Mesenchymal stem cell (in vitro differentiated cells and primary cell): Measurements from ENCODE around the gene APCDD1.

Experiments used
- DNase-seq: peaks from one replicate; pipeline ENCODE4 v3.0.0-alpha.2; 2013
- H2AFZ ChIP-seq: one replicate; pipeline ENCODE4 v1.6.1; 2013; ENCODE audit warnings: low read depth, mild to moderate bottlenecking, control low read depth, inconsistent platforms, low read length, moderate library complexity
- H2AK5ac ChIP-seq: 2 replicates; pipeline ENCODE4 v1.6.1; 2013; ENCODE audit warnings: low read length, moderate library complexity, mild to moderate bottlenecking, inconsistent platforms; ENCODE audit not compliant: severe bottlenecking
- H2BK120ac ChIP-seq: one replicate; pipeline ENCODE4 v1.6.1; 2013; ENCODE audit warnings: low read depth, mild to moderate bottlenecking, inconsistent platforms, low read length, moderate library complexity
- H2BK12ac ChIP-seq, 2 experiments: one replicate each; pipeline ENCODE4 v1.6.1; 2013; ENCODE audit warnings: inconsistent platforms in 2 of 2, low read length in 2 of 2, mild to moderate bottlenecking in 2 of 2, moderate library complexity in 2 of 2, control low read depth in 1 of 2
- H2BK15ac ChIP-seq: one replicate; pipeline ENCODE4 v1.6.1; 2013; ENCODE audit warnings: mild to moderate bottlenecking, low read depth, inconsistent platforms; ENCODE audit not compliant: poor library complexity, severe bottlenecking
- H2BK5ac ChIP-seq: 2 replicates; pipeline ENCODE4 v1.6.1; 2013; ENCODE audit warnings: low read depth, mild to moderate bottlenecking, low read length, control low read depth, inconsistent platforms; ENCODE audit not compliant: poor library complexity, severe bottlenecking
- H3K14ac ChIP-seq, 2 experiments: one replicate each; pipeline ENCODE4 v1.6.1; 2013; ENCODE audit warnings: inconsistent platforms in 2 of 2, low read length in 2 of 2, control low read depth in 1 of 2, mild to moderate bottlenecking in 1 of 2, moderate library complexity in 1 of 2
- H3K18ac ChIP-seq, 2 experiments: one replicate each; pipeline ENCODE4 v1.6.1; 2013; ENCODE audit warnings: inconsistent platforms in 2 of 2, low read length in 2 of 2, control low read depth in 1 of 2, low read depth in 1 of 2, mild to moderate bottlenecking in 1 of 2
- H3K23ac ChIP-seq, 2 experiments: one replicate each; pipeline ENCODE4 v1.6.1; 2013; ENCODE audit warnings: inconsistent platforms in 2 of 2, low read length in 2 of 2, mild to moderate bottlenecking in 2 of 2, moderate library complexity in 2 of 2, control low read depth in 1 of 2
- H3K27ac ChIP-seq: 2 replicates; pipeline ENCODE4 v1.5.1; 2013; ENCODE audit warnings: mild to moderate bottlenecking, moderate library complexity, low read length, control low read depth, inconsistent platforms; ENCODE audit not compliant: poor library complexity, severe bottlenecking
- H3K27me3 ChIP-seq, 2 experiments: 2 replicates each; pipeline versions ENCODE4 v1.6.1 to v1.7.0; 2013; ENCODE audit warnings: low read length in 2 of 2, mild to moderate bottlenecking in 2 of 2, moderate library complexity in 2 of 2, control low read depth in 1 of 2, inconsistent platforms in 1 of 2; ENCODE audit not compliant: control insufficient read depth in 1 of 2, insufficient read depth in 1 of 2
- H3K36me3 ChIP-seq, 2 experiments: 2 replicates each; pipeline versions ENCODE4 v1.6.1 to v1.7.0; 2013; ENCODE audit warnings: low read length in 2 of 2, control low read depth in 1 of 2, inconsistent platforms in 1 of 2, low read depth in 1 of 2, mild to moderate bottlenecking in 1 of 2; ENCODE audit not compliant: insufficient read depth in 2 of 2, control insufficient read depth in 1 of 2
- H3K4ac ChIP-seq, 2 experiments: one replicate each; pipeline ENCODE4 v1.6.1; 2013; ENCODE audit warnings: inconsistent platforms in 2 of 2, low read length in 2 of 2, mild to moderate bottlenecking in 2 of 2, moderate library complexity in 2 of 2, control low read depth in 1 of 2, low read depth in 1 of 2
- H3K4me1 ChIP-seq: 2 replicates; pipeline ENCODE4 v1.6.1; 2013; ENCODE audit warnings: low read depth, low read length, control low read depth; ENCODE audit not compliant: control insufficient read depth, insufficient read depth
- H3K4me2 ChIP-seq: 2 replicates; pipeline ENCODE4 v1.6.1; 2013; ENCODE audit warnings: low read length, mild to moderate bottlenecking, inconsistent platforms; ENCODE audit not compliant: poor library complexity, severe bottlenecking
- H3K4me3 ChIP-seq, 2 experiments: 2 replicates each; pipeline versions ENCODE4 v1.5.1 to v1.7.0; 2013; ENCODE audit warnings: low read length in 2 of 2, mild to moderate bottlenecking in 2 of 2, control low read depth in 1 of 2, low read depth in 1 of 2; ENCODE audit not compliant: insufficient read depth in 1 of 2
- H3K79me1 ChIP-seq: replicated peaks from 2 replicates; pipeline ENCODE4 v1.6.1; 2013; ENCODE audit warnings: mild to moderate bottlenecking, control low read depth, low read length, inconsistent platforms; ENCODE audit not compliant: poor library complexity, severe bottlenecking
- H3K9ac ChIP-seq: 2 replicates; pipeline ENCODE4 v1.7.0; 2013; ENCODE audit warnings: mild to moderate bottlenecking, low read length, moderate library complexity
- H3K9me3 ChIP-seq: 2 replicates; pipeline ENCODE4 v1.7.0; 2013; ENCODE audit warnings: mild to moderate bottlenecking, low read length; ENCODE audit not compliant: control insufficient read depth
- H4K8ac ChIP-seq: one replicate; pipeline ENCODE4 v1.6.1; 2013; ENCODE audit warnings: inconsistent platforms, mild to moderate bottlenecking, low read length, moderate library complexity
- H4K91ac ChIP-seq: one replicate; pipeline ENCODE4 v1.6.1; 2013; ENCODE audit warnings: mild to moderate bottlenecking, low read length, inconsistent platforms
- WGBS: methylation state at CpG from one replicate; pipeline ENCODE4 v1.1.7; 2013; ENCODE audit warnings: mixed read lengths; 5-methylcytosine and 5-hydroxymethylcytosine counted together

Gene APCDD1

DNA sequence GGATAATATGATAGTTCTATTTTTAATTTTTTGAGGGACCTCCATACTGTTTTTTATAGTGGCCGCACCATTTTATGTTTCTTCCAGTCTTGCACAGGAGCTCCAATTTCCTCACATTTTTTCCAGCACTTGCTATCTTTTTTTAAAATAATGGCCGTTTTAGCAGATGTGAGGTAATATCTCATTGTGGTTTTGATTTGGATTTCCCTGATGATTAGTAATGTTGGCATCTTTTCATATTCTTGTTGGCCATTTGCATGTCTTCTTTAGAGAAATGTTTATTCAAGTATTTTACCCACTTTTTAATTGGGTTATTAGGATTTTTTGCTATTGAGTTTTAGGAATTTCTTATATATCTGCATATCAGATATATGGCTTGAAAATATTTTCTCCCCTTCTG is 41.5 kb downstream of the APCDD1 start:
- Histone ChIP-seq H3K14ac (no peak overlapping the region), H4K91ac (no peak overlapping the region), H2BK15ac (no peak overlapping the region), H2AK5ac (no peak overlapping the region), H3K4me2 (no peak overlapping the region), H2BK12ac (no peak overlapping the region), H3K23ac (no peak overlapping the region), H3K27ac (no peak overlapping the region), H3K27me3 (peaks cover 0 to 7% of the 10 kb centered on the region in 2 experiments), H3K4me3 (no peak overlapping the region), H3K36me3 (no peaks in the 10 kb centered on the region), H3K4ac (no peak overlapping the region), H3K18ac (no peak overlapping the region), H4K8ac (no peak overlapping the region), H2BK5ac (no peak overlapping the region), H3K9me3 (no peaks in the 10 kb centered on the region), H2AFZ (no peak overlapping the region), H3K4me1 (no peaks in the 10 kb centered on the region), H2BK120ac (no peak overlapping the region), H3K9ac (no peak overlapping the region), H3K79me1 (no peaks in the 10 kb centered on the region)
- DNase-seq = no peak
- no CpG with 5 or more reads among the region's 2 CpGs for WGBS

DNA sequence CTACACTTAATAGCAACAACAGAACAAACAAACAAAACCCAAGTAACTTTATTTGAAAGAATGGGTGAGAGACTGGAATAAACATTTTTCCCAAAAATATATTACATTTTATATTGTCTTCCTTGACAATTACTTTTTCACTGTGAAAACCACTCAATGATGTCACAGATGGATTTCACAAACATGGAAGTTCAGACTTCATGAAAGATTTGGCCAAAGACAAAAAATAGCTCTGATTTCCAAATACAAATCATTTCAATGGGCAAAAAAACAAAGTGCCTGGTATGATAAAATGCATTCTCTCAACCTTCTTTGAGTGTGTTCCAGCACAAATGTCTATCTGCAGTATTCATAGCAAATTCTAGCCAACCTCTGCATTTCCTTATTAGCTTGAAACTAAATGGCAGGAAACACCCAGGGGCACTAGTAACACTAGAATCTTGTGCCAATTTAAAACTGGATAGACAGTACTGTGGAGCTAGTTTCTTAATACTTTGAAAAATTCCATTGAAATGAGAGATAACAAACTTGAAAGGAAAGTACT is 42.8 kb downstream of the APCDD1 start:
- Histone ChIP-seq H3K18ac (no peak overlapping the region), H3K23ac (no peak overlapping the region), H2BK15ac (no peak overlapping the region), H2BK12ac (no peak overlapping the region), H3K79me1 (no peaks in the 10 kb centered on the region), H3K14ac (no peak overlapping the region), H3K4ac (no peak overlapping the region), H3K4me2 (no peak overlapping the region), H3K27ac (no peak overlapping the region), H3K27me3 (peaks cover 0 to 4% of the 10 kb centered on the region in 2 experiments), H4K8ac (no peak overlapping the region), H2BK120ac (no peak overlapping the region), H2AFZ (no peak overlapping the region), H3K4me3 (peak overlapping the region in 1 of 2 experiments; percentile 16), H3K36me3 (no peaks in the 10 kb centered on the region), H3K9me3 (no peaks in the 10 kb centered on the region), H4K91ac (no peak overlapping the region), H2BK5ac (no peak overlapping the region), H3K4me1 (no peaks in the 10 kb centered on the region), H3K9ac (no peak overlapping the region), H2AK5ac (no peak overlapping the region)
- DNase-seq = no peak

DNA sequence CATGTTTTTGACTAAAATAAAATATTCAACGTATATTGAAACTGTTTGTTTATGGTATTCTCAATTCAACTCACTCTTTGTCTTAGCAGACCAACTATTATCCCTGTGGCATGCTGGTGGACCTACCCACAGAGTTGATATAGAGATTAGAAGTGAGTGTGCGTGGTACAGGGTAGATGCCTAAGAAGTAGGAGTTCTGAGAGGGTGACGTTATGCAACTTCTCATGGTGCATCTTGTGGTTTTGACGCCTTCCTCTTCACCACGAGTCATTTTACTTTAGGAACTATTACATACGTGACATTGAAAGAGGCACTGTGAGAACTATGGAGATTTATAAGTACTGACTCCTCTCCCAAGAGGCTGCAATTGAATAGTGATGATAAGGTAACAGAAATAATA is 44.8 kb downstream of the APCDD1 start:
- no peak overlapping the region for H2AFZ ChIP-seq
- H3K27ac ChIP-seq = no peak overlapping the region
- H3K36me3 ChIP-seq = no peaks in the 10 kb centered on the region
- H3K79me1 ChIP-seq = no peaks in the 10 kb centered on the region
- H3K9me3 ChIP-seq = peaks cover 4% of the 10 kb centered on the region
- no peak overlapping the region for H2AK5ac ChIP-seq
- H3K4me3 ChIP-seq = no peak overlapping the region
- H2BK15ac ChIP-seq = no peak overlapping the region
- H3K27me3 ChIP-seq = no peaks in the 10 kb centered on the region
- no peak overlapping the region for H2BK120ac ChIP-seq
- no peak overlapping the region for H3K4ac ChIP-seq
- no peaks in the 10 kb centered on the region for H3K4me1 ChIP-seq
- no peak overlapping the region for H3K14ac ChIP-seq
- no peak overlapping the region for H3K18ac ChIP-seq
- WGBS = 91% methylated on average over 3 of the region's 6 CpGs
- no peak overlapping the region for H4K91ac ChIP-seq
- H3K9ac ChIP-seq = no peak overlapping the region
- DNase-seq = peak; percentile 12
- no peak overlapping the region for H4K8ac ChIP-seq
- H3K4me2 ChIP-seq = no peak overlapping the region
- H3K23ac ChIP-seq = no peak overlapping the region
- H2BK12ac ChIP-seq = no peak overlapping the region
- H2BK5ac ChIP-seq = no peak overlapping the region

DNA sequence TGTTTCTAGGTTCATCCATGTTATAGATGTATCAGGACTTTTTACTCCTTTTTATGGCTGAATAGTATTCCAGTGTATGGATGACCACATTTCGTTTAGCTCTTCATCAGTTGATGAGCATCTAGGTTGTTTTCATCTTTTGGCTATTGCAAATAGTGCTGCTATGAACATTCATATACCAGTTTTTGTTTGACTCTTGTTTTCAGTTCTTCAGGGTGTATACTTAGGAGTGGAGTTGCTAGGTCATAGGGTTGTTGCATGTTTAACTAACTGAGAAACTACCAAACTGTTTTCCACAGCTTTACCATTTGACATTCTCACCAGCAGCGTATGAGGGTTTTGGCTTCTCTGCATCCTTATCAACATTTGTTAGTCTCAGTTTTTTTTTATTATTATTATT is 45.6 kb downstream of the APCDD1 start:
- H2AK5ac ChIP-seq = no peak overlapping the region
- H3K18ac ChIP-seq = no peak overlapping the region
- H3K4me2 ChIP-seq = no peak overlapping the region
- no peak overlapping the region for H2BK120ac ChIP-seq
- no peaks in the 10 kb centered on the region for H3K79me1 ChIP-seq
- no peak overlapping the region for H2BK5ac ChIP-seq
- H3K14ac ChIP-seq = no peak overlapping the region
- no peak overlapping the region for H2BK15ac ChIP-seq
- peaks cover 11% of the 10 kb centered on the region for H3K9me3 ChIP-seq
- H2AFZ ChIP-seq = no peak overlapping the region
- no peak overlapping the region for H4K91ac ChIP-seq
- no peak overlapping the region for H4K8ac ChIP-seq
- H3K4me3 ChIP-seq = no peak overlapping the region
- H3K27me3 ChIP-seq = no peaks in the 10 kb centered on the region
- 88% methylated on average over 1 of the region's 2 CpGs for WGBS
- H3K4me1 ChIP-seq = no peaks in the 10 kb centered on the region
- H2BK12ac ChIP-seq = no peak overlapping the region
- no peaks in the 10 kb centered on the region for H3K36me3 ChIP-seq
- no peak overlapping the region for H3K4ac ChIP-seq
- no peak for DNase-seq
- no peak overlapping the region for H3K27ac ChIP-seq
- no peak overlapping the region for H3K23ac ChIP-seq
- H3K9ac ChIP-seq = no peak overlapping the region
